ENCODE measurements around the gene SPC24. TPM values are rescaled to one million over a fixed set of nuclear protein-coding genes. Genes with fewer than 3 reads are reported as not detected.

SPC24 gene
- total and polyA plus RNA-seq, 2 donors (not counting 3 experiments of a cell fraction or from before 2014, with no cell fraction given), result 19.8 to 70.0 TPM

GRCh38 chr19:11127905-11128304 is 27.7 kb downstream of the SPC24 start:
- dilution Hi-C loops (cut with MboI; ENCODE audit: extremely low pct_ligation_motif_present, low sequenced_read_pairs), result no loop called here
- Histone ChIP-seq H3K9me3 (replicated peaks; ENCODE audit: control insufficient read depth, insufficient read depth, low read length) (no peaks in the 10 kb centered on the region), H3K79me2 (ENCODE audit: control insufficient read depth, insufficient read depth, low read length) (peaks cover 14% of the 10 kb centered on the region), H3K36me3 (ENCODE audit: control insufficient read depth in 2 of 2, extremely low read depth in 1 of 2, insufficient read depth in 2 of 2, low read length in 2 of 2) (peaks cover 27 to 41% of the 10 kb centered on the region in 2 experiments), H4K20me1 (replicated peaks; ENCODE audit: control insufficient read depth, extremely low read depth, insufficient read depth, low read length) (no peaks in the 10 kb centered on the region), H3K27me3 (ENCODE audit: control insufficient read depth in 2 of 2, insufficient read depth in 2 of 2, low read length in 2 of 2) (no peaks in the 10 kb centered on the region), H3K4me2 (ENCODE audit: insufficient read depth, low read length) (no peak overlapping the region), H2AFZ (ENCODE audit: low read depth, low read length) (no peak overlapping the region), H3K4me1 (ENCODE audit: control insufficient read depth, extremely low read depth, insufficient read depth, low read length) (peaks cover 10% of the 10 kb centered on the region), H3K9me1 (replicated peaks; ENCODE audit: control insufficient read depth, extremely low read depth, insufficient read depth, low read length) (no peaks in the 10 kb centered on the region), H3K9ac (replicated peaks; ENCODE audit: extremely low read depth, insufficient read depth, low read length) (no peak overlapping the region), H3K27ac (ENCODE audit: insufficient read depth, low read depth, low read length) (no peak overlapping the region), H3K4me3 (replicated peaks in 1 of 3; ENCODE audit: insufficient read depth in 1 of 3, low read depth in 1 of 3, low read length in 3 of 3) (no peak overlapping the region)
- POLR2A ChIA-PET, result no interaction called here
- TF ChIP-seq JUN (IDR thresholded peaks at IDR 0.05; ENCODE audit: borderline replicate concordance, insufficient read depth, insufficient read length, low read depth) (no peak), POLR2AphosphoS5 (IDR thresholded peaks at IDR 0.05; ENCODE audit: insufficient read depth, low read depth, low read length) (no peak), MYC (IDR thresholded peaks at IDR 0.05; ENCODE audit: low read depth, low read length) (no peak), GATA2 (IDR thresholded peaks at IDR 0.05; ENCODE audit: insufficient read depth, insufficient read length, low read depth, low read length) (no peak), POLR2A (IDR thresholded peaks at IDR 0.05; ENCODE audit: low read depth, low read length) (no peak), FOS (IDR thresholded peaks at IDR 0.05; ENCODE audit: borderline replicate concordance, insufficient read depth, low read length) (no peak), EZH2 (IDR thresholded peaks at IDR 0.05; ENCODE audit: borderline replicate concordance, low read depth, low read length, severe bottlenecking) (no peak), MAX (IDR thresholded peaks at IDR 0.05; ENCODE audit: insufficient read depth, insufficient read length) (no peak)
- TF ChIP-seq, protein P1, sequence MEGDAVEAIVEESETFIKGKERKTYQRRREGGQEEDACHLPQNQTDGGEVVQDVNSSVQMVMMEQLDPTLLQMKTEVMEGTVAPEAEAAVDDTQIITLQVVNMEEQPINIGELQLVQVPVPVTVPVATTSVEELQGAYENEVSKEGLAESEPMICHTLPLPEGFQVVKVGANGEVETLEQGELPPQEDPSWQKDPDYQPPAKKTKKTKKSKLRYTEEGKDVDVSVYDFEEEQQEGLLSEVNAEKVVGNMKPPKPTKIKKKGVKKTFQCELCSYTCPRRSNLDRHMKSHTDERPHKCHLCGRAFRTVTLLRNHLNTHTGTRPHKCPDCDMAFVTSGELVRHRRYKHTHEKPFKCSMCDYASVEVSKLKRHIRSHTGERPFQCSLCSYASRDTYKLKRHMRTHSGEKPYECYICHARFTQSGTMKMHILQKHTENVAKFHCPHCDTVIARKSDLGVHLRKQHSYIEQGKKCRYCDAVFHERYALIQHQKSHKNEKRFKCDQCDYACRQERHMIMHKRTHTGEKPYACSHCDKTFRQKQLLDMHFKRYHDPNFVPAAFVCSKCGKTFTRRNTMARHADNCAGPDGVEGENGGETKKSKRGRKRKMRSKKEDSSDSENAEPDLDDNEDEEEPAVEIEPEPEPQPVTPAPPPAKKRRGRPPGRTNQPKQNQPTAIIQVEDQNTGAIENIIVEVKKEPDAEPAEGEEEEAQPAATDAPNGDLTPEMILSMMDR (IDR thresholded peaks at IDR 0.05; ENCODE audit: extremely low read depth in 1 of 2, insufficient read depth in 1 of 2, low read depth in 1 of 2, low read length in 2 of 2), result no peak
- BruUV-seq (replicated peaks), result no TSS peak
- FAIRE-seq, result no peak
- DNase-seq (ENCODE audit: low read depth, low spot score), result no peak
- intact Hi-C loops (cut with micrococcal nuclease), result no loop called here
- CTCF ChIA-PET, result interaction anchor here (4.7 kb wide), 1 partner anchor 77 kb away, joined by 116 read pairs; no protein-coding TSS in a partner anchor

All from endothelial cell of umbilical vein (primary cell).